GM19397 (cell line): ENCODE results near the gene C19orf12.

Source experiments
- ATAC-seq: cut with Tn5 transposase; IDR thresholded peaks from one replicate; pipeline ENCODE4 v1.9.1; 2021; ENCODE audit warnings: mild to moderate bottlenecking, moderate library complexity; ENCODE audit not compliant: unreplicated experiment

C19orf12 gene

DNA sequence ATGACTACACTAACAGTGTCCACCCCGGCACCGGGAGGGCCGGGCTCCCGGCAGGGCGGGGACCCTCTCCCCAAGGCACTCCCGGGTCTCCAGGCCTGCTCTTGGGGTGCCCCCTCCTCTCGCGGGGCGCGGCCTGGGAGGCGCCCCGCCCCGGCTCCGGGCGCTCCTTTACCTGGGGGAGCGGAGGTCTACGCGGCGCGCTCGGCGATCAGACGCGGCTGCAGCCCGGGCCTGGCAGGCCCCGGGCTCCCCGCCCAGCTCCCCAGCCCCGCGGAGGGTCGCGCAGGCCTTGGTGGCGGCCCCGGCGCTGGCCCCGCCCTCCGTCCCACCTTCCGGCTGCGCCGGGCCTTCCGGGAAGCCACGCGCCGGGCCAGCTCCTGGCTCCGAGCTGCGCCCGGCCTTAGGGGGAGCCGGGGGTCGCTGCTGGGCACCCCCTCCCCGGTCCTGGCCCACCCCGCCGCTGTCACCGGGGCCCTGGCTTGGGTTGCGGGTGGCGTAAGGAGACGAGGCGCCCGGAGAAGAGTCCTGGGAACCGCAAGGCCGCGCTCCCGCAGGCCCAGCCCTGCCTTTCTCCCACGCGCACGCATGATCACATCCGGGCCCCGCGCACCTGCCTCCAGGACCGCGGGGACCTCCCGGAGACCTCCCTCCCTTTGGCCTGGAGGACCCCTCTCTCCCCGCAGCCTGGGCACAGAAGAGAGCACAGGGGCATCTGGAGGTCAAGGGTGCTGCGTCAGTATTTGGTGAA lies at the start of gene C19orf12:
TSS of gene C19orf12 (minus strand) at position 309 of the 748 bp plus-strand sequence. CDS start 6,848 bp downstream, outside the sequence.
- peak; percentile 74 for ATAC-seq

- no peak for ATAC-seq
These were observed 49.3 kb upstream of the C19orf12 start for GRCh38 chr19:29764361-29764760.

DNA sequence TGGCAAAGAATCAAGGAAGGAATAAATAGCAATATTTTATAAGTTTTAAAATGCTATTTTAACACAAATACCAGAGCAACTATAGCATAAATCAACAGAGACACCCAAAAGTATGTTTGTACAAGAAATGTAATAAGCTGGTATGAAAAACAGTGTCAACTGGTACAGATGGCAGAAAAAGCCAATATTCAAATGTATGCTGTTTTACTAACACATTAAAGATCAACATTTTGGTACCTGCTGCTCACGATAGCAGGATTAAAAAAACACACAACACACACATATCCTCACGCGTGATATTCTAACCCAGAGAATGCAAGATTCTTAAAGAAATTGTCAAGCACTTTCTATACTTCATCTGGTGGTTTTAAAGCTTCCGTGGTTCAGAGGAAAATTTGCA lies 48.1 kb upstream of the C19orf12 start:
- no peak for ATAC-seq

GRCh38 chr19:29761575-29762232 lies 46.6 kb upstream of the C19orf12 start:
- ATAC-seq: no peak

DNA sequence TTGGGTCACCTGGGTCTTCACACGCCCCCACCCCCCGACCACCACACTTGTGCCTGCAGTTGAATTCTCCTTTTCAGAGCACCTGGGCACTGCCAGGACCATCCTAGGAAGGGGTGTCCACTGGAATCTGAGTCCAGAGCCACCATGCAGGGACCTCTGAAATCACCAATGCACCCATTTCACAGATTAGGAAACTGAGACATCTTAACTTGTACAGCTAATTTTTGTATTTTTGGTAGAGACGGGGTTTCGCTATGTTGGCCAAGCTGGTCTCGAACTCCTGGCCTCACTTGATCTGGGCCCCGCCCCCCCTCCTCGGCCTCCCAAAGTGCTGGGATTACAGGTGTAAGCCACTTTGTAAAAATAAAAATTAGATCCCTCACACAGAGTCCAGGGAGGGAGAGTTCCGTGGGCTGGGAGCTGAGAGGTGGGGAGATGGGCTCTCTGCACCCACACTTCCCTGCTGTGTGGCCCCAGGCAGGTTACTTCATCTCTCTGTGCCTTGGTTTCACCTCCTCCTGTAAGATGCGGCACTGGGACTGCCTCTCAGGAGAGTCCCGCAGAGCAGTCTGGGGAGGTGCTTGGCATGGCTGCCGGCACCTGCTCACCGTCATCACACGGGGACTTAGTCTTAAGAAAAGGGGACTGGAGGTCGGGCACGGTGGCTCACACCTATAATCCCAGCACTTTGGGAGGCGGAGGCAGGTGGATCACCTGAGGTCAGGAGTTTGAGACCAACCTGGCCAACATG lies 45.9 kb upstream of the C19orf12 start:
- ATAC-seq: no peak

DNA sequence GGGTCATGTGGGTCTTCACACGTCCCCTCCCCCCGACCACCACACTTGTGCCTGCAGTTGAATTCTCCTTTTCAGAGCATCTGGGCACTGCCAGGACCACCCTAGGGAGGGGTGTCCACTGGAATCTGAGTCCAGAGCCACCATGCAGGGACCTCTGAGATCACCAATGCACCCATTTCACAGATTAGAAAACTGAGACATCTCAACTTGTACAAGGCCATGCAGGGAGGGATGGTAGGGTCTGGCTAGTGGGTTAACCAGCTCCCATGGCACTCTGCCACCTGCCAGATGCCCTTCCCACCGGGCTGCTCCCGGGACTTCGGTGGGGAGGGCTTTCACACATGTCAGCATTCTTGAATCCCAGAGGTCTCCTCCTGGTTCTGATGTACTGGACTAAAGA lies 44.3 kb upstream of the C19orf12 start:
- ATAC-seq: no peak

- no peak for ATAC-seq
These were observed 43.8 kb upstream of the C19orf12 start for GRCh38 chr19:29758863-29759262.

DNA sequence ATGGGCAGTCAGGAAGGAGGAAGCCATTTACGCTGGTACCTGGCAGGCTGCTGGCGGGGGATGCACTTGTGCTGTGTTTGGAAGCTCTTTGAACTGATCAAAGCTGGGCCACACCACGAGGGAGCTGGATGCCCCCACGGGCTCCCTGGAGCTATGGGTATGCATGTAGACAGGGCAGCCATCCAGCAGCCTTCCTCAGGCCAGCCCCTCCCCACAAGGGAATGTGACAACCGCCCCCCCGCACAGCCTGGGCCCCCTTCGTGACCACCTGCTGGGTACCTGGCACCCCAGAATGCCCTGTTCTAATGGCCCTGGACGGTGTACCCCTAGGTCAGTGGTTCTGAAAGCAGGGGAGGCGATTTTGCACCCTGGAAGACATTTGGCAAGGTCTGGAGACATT lies 42.5 kb upstream of the C19orf12 start:
- no peak for ATAC-seq

GRCh38 chr19:29753934-29754305 lies 38.9 kb upstream of the C19orf12 start:
- no peak for ATAC-seq

- ATAC-seq: no peak
These were observed 38.3 kb upstream of the C19orf12 start for GRCh38 chr19:29753190-29753933.

GRCh38 chr19:29752450-29753025 lies 37.5 kb upstream of the C19orf12 start:
- no peak for ATAC-seq

GRCh38 chr19:29751932-29752331 lies 36.9 kb upstream of the C19orf12 start:
- no peak for ATAC-seq

GRCh38 chr19:29750001-29750400 lies 34.9 kb upstream of the C19orf12 start:
- ATAC-seq: no peak

DNA sequence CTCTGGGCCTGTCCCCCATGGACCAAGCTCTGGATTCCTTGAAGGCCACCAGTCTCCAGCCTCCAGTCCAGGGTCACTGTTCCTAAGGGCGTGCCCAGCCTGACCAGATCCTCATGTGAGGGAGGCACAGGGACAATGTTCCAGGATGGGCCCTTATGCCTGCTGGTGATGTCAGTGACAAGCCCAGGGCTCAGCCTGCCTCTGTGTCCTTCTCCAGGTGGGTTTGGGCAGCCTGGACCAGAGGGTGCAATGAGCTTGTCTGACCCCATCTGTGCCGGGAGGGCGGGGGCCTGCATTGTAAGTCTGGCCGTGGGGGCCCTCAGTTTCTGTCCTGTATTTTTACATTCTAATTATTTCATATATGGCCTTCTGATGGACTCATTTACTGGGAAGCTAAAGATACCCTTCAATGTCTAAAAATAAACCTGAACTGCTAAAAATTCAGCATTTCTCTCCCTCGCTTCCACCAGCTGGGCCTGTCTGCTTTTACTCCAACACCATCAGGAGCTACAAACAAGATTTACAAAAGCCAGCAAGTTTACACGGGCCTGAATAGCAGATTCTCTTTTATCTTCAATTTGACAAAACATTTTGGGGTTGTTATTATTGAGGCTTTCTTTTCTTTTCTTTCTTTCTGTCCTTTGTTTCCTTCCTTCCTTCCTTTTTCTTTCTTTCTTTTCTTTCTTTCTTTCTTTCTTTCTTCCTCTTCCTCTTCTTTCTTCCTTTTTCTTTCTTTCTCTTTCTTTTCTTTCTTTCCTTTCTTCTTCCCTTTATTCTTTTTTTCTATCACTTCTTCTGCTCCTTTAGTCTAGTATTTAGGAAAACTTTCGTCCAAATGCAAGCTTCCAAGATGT lies 34.2 kb upstream of the C19orf12 start:
- no peak for ATAC-seq

DNA sequence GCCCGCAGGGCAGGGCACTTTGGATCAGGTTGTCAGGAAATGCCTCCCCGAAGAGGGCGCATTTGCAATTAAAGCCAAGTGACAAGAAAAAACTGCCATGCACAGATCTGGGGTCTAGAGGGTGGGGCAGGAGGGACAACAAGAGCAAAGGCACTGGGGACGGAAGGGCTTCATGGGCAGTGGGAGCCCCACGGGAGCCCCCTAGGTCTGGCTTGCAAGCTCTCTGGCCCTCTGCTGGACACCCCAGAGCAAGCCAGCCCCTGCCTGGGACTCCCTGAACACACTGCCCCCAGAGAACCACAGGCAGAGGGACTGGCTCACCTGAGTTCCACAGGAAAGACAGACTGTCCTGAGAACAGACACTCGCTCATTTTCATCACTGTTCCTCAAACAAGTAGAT lies 30.2 kb upstream of the C19orf12 start:
- ATAC-seq: no peak

DNA sequence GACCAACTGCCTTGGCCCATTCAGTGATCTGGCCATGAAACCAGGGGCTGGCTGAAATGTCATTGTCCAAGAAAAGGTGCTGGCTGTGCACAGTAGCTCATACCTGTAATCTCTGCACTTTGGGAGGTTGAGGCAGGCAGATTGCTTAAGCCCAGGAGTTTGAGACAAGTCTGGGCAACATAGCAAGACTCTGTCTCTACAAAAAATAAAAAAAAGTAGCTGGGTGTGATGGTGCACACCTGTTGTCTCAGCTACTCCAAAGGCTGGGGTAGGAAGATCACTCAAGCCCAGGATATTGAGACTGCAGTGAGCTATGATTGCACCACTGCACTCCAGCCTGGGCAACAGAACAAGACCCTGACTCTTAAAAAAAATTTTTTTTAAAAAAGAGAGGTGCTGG lies 28.6 kb upstream of the C19orf12 start:
- no peak for ATAC-seq

DNA sequence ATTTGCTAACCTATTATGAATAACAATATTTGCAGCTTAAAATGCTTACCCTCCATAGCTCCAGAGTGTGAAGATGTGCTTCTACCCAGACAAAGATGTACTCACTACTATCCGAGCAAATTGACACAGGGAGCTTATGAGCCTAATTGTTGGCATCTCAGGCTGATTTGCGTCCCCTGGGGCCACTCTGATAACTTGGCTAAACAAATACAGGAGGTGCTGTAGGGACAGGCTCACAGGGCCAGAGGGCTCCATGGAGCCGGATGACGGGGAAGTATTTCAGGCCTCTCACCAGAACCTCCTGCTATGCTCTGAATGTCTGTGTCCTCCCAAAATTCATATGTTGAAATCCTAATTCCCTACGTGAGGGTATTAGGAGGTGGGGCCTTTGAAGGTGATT lies 26.7 kb upstream of the C19orf12 start:
- ATAC-seq: no peak

DNA sequence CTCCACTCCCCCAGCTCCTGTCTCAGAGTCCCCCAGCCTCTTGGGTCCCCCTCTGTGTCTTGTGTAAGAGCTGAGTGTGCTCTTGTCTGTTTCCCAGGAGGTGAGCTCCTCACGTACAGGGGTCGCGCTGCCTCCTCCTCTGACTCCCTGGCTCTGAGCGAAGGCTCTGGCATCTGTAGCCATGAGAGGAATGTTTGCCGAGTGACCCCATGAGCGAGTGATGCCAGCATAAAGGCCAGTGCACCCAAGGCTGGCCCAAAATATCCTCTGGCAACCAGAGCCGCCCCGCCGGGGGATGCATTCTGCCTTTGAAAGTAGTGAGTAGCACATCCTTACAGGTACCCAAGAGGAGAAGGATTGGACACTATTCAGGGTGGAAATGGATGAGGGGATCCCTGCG lies 26.2 kb upstream of the C19orf12 start:
- no peak for ATAC-seq

DNA sequence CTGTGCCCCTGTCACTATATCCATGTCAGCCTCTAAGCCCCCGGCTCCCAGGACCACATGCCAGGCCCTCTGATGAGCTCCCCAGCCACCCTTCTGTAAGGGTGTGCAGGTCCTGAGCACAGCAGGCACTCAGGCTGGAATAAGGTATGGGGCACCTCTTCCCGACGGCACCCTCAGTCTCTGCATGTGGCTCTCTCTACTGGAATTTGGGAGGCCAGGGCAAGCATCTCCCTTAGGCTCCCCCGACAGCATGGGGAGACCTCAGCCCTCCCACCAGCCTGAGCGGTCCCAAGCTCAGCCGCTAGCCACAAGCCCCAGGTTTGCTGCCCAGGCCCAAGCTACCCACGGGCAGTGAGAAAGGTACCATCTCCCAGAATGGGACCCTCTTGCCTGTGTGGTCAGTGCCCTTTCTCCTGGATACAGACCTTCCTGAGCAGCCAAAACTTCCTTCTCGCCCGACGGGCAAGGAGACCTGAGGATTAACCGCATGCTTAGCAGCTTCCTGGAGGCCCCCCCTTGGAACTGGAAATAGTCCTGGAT lies 22.5 kb upstream of the C19orf12 start:
- no peak for ATAC-seq

DNA sequence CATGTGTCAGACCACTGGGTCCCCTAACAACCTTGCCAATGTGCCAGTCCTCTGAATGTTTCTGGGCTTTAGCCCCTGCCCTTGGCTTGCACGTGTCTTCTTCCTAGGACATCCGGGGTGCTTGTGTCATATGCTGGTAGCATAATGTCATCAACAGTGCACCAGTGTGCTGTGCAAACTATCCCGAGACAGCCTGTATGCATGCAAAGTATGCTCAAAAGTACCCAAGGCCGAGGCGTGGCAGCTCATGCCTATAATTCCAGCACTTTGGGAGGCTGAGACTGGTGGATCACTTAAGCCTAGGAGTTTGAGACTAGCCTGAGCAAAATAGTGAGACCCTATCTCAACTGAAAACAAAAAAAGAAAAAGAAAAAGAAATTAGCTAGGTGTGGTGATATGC lies 20.8 kb upstream of the C19orf12 start:
- no peak for ATAC-seq
